ENCODE measurements around the gene NIT1.

Gene NIT1

GRCh38 chr1:161084597-161084988, 33.3 kb upstream of the NIT1 start:
- DNase-seq: no peak

DNA sequence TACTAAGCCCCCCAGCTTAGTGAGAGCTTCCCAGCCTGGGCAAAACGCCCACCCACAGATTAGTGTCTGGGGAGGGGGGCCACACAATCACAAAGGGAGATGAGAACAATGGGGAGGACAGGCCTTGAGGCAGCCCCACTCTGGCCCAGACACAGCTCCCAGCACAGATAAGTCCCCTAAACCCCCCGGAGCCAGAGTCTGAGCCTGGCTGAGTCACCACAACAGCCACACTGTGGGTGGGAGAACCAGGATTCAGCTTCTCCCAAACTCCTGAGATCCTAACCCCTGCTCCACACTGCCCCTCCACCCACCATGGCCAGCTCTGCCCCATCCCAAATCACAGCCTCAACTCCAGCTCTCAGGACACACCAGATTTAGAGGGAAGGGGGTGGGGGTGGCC, 32.7 kb upstream of the NIT1 start:
- DNase-seq: no peak

DNA sequence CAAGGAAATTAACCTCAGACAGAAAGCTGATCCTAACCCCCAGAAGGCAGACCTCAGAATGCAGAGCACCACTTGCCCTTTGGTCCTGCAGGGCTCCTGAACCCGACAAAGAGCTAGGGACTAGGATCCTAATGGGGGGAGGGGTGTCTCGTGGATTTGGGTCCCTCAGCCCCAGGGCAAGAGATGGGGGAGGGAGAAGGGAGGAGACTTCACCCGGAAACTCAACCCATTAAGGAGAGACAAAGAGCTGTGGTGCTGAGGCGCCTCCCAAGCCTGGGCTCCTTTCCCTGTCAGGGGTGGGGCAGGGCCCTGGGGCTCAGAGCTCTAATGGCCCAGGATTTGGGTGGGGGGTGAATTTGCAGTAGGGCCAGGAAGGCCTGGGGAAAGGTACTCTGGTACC, 31.4 kb upstream of the NIT1 start:
- no peak for DNase-seq

DNA sequence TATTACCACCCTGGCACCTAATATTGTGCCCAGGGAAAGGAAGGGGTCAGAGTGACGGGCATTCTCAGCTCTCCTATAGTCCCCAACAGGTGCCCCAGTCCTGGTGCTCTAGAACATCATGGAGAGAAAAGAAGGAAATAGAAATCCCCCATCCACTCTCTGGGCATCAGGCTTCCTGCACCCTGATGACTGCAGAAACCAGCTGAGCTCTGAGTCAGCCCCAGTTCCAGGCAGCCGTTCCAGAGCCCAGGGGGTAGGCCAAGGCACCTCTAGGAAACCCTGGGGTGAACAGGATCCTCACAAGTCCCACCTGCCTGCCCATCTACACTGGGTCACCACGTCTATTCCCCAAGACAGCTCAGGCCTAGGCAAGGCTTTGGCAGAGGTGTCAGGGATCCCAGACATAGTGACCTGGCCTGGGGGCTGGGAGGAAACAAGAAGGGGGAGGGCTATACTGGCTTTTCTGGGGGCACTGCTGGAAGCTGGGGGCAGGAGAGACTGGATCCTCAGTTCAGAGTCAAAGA, 29.3 kb upstream of the NIT1 start:
- no peak for DNase-seq

- no peak for DNase-seq
These were observed 28.5 kb upstream of the NIT1 start, which contains the start of gene NECTIN4 for GRCh38 chr1:161089251-161089924. Gene NECTIN4, minus strand, starts transcription at chr1:161089558. Its CDS starts 262 bp downstream, at chr1:161089296.

- DNase-seq: no peak
These were observed 28.0 kb upstream of the NIT1 start for GRCh38 chr1:161089938-161090337.

- DNase-seq: no peak
These were observed 27.3 kb upstream of the NIT1 start for GRCh38 chr1:161090617-161091016.

DNA sequence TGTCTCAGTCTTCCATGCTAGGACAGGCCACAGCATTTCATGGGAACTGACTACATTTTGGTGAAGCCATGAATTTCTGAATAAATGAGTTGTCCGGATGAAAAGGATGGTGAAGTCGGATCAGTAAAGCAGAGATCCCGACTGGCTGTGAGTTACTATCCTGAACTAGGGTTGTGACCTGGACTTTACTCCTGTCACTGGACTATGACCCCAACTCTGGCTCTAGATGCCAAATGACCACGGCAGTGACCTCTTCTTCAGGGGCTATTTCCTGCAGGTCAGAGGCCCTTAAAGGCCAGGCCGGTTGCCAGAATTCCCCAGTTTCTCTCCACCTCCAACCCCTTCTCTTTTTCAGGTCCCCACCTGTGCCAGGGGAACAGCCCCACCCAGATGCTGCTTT, 26.8 kb upstream of the NIT1 start:
- no peak for DNase-seq

- DNase-seq: no peak
These were observed 26.0 kb upstream of the NIT1 start for GRCh38 chr1:161091796-161092507.

DNA sequence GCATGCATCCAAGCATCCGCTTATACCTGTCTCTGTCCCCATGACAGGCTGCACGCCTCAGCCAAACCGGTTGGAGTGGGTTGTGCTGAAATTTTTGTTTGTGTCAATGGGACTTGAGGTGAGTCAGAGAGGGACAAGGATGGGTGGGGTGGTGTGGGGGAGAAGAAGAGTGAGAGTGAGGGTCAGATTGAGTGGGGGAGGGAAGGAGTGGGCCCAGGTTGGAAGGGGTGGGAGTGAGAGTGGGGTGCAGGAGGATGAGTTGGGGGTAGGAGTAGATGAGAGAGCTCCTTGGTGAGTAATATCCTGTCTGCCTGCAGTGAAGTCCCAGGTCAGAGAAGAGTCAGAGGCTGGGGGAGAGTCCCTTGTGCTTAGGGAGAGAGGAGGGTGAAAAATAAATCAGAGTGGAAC, 25.3 kb upstream of the NIT1 start:
- no peak for DNase-seq

GRCh38 chr1:161094481-161094880, 23.4 kb upstream of the NIT1 start:
- no peak for DNase-seq

- DNase-seq: no peak
These were observed 22.7 kb upstream of the NIT1 start for GRCh38 chr1:161095230-161095629.

DNA sequence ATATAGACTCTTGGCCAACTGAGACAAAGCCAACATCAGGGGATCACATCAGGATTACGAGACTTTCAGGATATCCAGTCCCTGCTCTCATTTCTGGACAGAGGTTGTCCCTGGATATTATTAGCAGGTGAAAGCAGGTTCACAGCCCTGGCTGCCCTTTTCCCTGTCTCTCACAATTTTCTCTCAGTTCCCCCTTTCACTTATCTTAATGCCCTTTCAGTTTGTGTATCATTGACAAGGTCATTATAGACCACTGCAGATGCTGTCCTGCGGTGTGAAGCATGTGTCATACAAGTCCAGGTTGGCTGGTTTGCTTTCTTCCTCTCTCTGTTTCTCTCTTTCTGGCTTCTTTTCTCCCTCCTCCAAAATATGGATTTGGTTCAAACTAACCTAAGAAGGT, 21.9 kb upstream of the NIT1 start:
- DNase-seq: no peak

- DNase-seq: no peak
These were observed 21.4 kb upstream of the NIT1 start for GRCh38 chr1:161096530-161096929.

- peak; percentile 56 for DNase-seq
These were observed 19.5 kb upstream of the NIT1 start, which contains the start of gene KLHDC9 for GRCh38 chr1:161098210-161099068. Gene KLHDC9, plus strand, starts transcription at chr1:161098361. Its CDS starts 175 bp downstream, at chr1:161098536.

- no peak for DNase-seq
These were observed 18.7 kb upstream of the NIT1 start for GRCh38 chr1:161099090-161099802.

- no peak for DNase-seq
These were observed 17.3 kb upstream of the NIT1 start for GRCh38 chr1:161100556-161100955.

DNA sequence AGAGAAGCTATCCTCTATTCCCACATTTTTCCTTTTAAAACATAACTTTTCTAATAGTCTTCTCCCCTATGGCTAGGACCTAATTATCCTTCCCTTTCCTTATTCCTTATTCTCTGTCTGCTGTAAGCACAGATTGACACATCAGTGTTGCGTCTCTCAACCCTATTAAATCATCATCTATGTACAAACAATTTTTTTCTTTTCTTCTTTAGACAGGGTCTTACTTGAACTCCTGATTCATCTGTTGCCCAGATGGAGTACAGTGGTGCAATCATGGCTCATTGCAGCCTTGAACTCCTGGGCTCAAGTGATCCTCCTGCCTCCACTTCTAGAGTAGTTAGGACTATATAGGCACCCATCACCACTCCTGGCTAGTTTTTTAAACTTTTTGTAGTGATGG, 11.5 kb upstream of the NIT1 start:
- no peak for DNase-seq

- no peak for DNase-seq
These were observed 6.8 kb upstream of the NIT1 start for GRCh38 chr1:161111117-161111516.

GRCh38 chr1:161111527-161111926, 6.4 kb upstream of the NIT1 start:
- DNase-seq: no peak

DNA sequence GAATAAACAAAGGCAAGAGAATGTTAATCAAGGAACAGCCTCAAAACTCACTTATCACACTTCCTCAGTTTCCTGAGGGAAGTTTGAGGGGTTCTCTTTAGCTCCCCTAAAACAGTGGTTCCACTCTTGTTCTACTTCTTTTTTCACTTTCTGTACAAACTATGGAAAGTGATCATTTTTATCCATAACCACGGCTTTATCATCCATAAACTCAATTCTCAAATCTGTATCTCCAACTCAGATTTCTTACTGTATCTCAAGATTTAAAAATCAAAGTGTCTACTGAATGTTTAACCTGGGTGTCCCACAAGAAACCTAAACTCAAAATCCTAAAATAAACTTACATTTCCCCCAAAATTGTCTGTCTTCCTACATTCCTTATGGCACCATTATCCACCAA, 4.0 kb upstream of the NIT1 start:
- DNase-seq: no peak

GRCh38 chr1:161114556-161114955, 3.3 kb upstream of the NIT1 start:
- no peak for DNase-seq

All from activated gamma-delta T cell (primary cell).